Renal cortical epithelial cell (primary cell): ENCODE results near the gene PTX4. TPM values are rescaled to one million over a fixed set of nuclear protein-coding genes. Genes with fewer than 3 reads are reported as not detected.

ENCODE experiments used
- DNase-seq: peaks from one replicate; pipeline ENCODE4 v3.0.0-alpha.2; 2011; ENCODE audit warnings: low read depth
- total RNA-seq: library from RNA; depleted of rRNA; stranded (reverse); fragments of >200 nt; gene quantifications from 2 replicates; pipeline ENCODE4 v1.2.3, GENCODE V29; 2014

PTX4 gene, protein sequence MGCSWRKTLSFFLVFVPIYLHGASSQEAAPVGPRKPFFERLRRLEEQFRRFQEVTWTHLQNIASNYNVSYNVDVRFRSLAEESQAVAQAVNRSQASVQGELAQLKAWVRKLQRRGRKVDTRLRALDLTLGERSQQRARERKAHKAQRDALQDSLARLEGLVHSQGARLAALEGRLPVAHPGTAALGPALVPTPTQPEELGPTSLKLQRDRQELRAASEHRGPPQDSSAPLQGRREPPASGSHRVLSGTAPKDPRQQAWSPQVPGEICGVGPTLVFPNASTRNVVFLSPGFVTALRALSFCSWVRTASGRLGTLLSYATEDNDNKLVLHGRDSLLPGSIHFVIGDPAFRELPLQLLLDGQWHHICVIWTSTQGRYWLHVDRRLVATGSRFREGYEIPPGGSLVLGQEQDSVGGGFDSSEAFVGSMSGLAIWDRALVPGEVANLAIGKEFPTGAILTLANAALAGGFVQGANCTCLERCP
- total RNA-seq: not detected in 2 replicates

- DNase-seq: no peak
These were observed at the start of gene PTX4 for GRCh38 chr16:1488619-1489018. Gene PTX4, minus strand, starts transcription at chr16:1488944. Its CDS starts 35 bp downstream, at chr16:1488909.

GRCh38 chr16:1537763-1538289, 49.1 kb upstream of the PTX4 start:
- DNase-seq: no peak

DNA sequence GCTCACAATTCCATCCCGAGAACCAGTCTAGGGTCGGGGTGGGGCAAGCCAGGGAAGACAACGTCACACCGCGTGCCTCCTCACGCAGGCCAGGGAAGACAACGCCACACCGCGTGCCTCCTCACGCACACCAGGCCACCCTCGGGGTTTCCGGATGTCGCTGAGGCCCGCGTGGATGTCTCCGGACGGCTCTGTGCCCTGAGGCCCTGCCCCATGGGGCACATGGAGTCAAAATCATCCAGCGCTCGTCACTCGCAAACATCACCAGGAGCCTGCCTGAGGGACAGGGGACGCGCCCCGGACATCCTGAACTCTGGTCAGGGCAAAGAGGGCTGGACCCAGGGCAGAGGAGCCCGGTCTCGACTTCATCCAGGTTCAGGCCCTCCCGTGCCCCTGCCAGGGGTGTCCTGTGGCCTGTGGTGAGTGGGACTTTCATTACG, 48.4 kb upstream of the PTX4 start:
- DNase-seq: no peak

DNA sequence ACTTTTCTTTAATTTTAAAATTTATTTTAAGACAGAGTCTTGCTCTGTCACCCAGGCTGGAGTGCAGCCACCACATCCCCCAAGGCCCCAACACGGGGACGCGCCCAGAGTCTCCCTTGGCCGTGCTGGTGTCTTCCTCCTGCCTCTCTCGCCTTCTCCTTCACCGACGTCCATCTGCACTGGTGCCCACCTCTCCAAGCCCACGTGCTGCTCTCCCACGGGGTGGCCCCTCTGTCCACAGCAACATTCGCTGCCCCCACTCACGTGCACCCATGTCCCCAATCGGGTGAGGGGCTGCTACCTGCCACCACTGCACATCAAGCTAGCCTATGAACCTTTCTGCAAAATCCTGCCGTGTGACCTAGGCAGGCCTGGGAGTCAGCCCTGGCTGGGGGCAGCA, 47.9 kb upstream of the PTX4 start:
- DNase-seq: no peak

- DNase-seq: no peak
These were observed 46.9 kb upstream of the PTX4 start for GRCh38 chr16:1535391-1536291.

GRCh38 chr16:1534021-1535020, 45.6 kb upstream of the PTX4 start:
- no peak for DNase-seq

DNA sequence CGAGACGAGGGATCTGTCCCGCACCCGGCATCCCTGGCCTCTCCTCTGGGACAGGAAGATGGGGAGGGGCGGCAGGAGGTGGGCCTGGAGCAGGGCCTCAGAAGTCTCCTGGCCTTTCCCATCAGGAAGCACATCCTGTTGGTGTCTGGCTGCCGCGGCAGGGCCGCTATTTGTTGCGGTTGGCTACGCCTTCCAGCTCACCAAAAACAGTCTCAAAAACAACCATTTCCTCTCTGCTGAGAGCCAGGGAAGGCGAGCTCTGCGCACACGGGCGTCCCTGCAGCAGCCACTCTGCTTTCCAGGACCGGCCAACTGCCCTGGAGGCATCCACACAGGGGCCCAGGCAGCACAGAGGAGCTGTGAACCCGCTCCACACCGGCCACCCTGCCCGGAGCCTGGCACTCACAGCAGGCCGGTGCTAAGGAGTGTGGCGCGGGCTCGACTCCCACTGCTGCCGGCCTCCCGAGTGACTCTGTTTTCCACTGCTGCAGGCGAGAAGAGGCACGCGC, 44.8 kb upstream of the PTX4 start, which contains the start of gene TMEM204:
Gene TMEM204 (plus strand): TSS at position 224 of the 509 bp plus-strand sequence. CDS start 610 bp downstream, outside the sequence.
- no peak for DNase-seq

DNA sequence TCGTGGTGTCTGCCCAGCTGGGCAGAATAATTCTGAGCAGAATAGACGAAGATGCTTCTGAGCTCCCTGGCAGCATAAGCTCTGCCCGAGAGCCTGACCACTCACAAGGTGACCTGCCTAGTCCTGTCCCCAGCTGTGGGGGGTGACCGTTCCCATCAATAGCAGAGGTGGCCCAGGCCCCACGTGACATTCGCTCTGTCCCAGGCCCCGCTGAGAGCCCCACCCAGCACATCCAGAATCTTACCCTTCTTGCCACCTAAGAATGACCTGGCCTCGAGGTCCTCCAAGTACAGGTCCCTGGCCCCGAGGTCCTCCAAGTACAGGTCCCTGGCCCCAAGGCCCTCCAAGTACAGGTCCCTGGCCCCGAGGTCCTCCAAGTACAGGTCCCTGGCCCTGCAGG, 44.0 kb upstream of the PTX4 start:
- DNase-seq: no peak

DNA sequence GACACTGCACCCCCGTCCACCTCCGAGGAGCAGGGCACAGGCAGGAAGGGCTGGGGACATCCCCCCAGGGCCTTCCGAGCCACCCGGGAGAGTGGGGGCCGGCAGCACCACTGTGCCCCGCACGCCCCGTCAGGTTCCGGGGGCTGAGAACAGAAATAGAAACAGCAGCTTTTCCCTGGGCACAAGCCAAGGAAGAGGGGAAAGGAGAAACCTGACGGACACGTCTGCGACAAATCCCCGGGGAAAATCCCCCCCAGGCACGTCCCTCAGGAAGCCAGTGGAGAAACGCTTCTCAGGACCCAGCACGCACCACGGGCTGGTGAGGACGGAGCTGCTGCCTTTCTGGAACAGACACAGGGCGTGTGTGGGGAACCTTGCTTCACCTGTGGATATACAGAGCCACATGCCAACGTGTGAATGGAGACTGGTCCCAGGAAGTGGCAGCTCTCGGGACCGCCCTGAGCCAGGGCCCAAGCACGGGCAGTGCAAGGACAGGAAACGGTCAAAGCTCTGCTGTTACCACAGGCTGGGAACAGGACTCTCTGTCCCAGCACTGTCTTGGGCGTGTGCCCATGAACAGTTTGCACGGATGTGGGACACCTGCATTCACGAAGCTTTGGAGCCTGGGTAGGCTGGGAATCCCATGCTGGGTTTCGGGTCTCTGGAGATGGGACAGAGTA, 43.5 kb upstream of the PTX4 start:
- no peak for DNase-seq

DNA sequence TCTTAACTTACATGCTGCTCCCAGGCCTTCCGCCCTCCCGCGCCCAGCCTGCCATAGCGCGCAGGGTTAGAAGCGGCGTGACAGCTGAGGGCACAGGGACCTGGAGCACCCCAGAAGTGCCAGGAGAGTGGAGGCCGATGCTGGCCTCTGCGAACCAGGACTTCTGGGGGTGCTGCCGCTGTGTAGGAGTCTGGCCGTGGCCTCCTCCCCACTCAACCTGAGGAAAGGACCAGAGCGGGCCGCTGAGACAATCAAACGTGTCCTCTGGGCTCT, 42.8 kb upstream of the PTX4 start:
- DNase-seq: no peak

DNA sequence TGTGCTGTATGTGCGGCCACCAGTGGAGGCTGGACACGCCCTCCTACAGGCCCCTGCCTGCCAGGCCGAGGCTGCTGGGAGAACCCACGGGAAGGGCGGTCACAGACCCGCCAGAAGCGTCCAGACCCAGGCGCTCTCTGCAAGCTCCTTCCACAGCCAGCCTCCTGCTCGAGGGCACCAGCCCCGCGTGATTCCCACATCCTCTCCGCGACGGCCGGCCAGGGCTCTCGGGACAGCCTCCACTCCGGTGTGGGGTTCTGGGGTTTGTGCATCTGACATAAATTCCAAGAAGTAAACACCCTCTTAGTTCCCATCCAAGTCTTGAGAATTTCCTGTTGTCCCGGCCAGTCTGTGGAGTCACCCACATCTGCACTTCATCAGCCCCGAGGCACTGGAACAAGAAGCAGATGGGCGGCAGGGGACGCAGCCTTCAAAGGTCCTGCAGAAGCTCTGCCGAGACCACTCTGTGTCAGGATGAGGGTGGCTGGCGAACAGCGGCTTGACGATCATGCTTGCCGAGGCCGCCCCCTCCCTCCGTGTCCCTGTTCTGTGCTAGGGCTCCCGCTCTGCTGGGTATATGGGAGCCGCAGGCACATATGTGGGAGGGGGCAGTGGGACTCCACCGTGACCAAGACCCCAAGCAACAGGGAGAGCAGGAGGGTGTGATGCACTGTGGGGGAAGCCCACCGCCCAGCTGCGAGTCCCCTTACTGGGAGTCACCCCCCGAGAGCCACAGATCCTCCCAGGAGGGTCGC, 42.3 kb upstream of the PTX4 start:
- DNase-seq: no peak

DNA sequence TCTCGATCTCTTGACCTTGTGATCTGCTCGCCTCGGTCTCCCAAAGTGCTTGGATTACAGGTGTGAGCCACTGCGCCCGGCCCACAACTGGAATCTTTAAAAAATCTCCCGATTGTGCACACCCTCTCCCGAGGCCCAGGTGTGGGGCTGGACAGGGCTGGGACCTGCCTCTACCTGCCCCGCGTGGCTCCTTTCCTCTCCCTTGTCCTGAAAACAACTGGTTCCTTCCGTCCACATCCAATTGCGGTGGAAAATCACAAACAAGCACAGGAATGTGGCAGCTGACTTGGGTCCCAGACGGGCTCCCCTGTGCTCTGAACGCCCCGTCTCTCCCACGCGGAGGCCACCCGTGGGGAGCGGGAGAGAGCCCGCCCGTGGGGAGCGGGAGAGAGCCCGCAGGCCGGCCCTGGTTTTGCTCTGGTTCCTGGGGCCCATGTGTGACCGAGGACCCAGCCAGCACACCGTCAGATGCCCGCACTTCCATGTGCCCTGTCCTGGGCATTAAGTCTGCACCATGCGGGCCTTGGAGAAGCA, 41.7 kb upstream of the PTX4 start:
- no peak for DNase-seq

- DNase-seq: no peak
These were observed 40.3 kb upstream of the PTX4 start for GRCh38 chr16:1528921-1529537.

DNA sequence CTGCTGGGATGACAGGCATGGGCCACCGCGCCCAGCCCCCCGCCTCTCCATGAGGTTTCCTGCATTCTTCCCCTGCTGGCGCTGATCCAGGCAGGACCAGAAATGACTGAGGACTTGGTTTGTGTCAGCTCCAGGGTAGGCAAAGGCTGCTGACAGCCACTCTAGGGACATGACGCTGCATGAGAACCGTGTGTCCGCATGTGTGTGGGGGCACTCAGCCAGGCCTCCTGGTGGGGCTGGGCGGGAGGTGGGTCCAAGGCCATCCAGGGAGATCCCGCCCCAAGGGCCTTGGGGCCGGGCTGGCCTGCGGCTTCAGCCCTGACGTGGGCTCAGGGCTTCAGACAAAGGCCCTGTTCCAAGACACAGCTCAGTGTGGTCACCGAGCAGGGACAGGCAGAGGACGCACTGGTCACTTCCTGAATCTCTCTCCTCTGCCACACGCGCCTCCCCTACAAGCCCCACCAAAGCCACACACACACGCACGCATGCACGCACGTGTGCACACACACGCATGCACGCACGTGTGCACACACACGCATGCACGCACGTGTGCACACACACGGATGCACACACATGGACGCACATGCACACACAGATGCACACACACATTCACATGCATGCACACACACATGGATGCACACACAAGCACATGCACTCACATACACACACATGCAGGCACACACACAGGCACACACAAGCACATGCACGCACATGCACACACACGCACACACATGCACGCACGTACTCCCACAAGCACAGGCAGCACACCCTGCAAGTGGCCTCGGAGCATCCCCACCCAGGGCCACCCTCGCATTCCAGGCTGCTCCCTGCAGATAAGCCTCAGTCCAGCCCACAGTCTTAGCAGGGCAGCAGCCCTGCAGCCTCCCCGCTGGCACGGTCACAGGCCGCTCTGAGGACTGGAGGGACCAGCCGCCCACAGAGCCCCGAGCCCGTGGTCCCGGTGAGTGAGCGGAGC, 39.4 kb upstream of the PTX4 start:
- no peak for DNase-seq

DNA sequence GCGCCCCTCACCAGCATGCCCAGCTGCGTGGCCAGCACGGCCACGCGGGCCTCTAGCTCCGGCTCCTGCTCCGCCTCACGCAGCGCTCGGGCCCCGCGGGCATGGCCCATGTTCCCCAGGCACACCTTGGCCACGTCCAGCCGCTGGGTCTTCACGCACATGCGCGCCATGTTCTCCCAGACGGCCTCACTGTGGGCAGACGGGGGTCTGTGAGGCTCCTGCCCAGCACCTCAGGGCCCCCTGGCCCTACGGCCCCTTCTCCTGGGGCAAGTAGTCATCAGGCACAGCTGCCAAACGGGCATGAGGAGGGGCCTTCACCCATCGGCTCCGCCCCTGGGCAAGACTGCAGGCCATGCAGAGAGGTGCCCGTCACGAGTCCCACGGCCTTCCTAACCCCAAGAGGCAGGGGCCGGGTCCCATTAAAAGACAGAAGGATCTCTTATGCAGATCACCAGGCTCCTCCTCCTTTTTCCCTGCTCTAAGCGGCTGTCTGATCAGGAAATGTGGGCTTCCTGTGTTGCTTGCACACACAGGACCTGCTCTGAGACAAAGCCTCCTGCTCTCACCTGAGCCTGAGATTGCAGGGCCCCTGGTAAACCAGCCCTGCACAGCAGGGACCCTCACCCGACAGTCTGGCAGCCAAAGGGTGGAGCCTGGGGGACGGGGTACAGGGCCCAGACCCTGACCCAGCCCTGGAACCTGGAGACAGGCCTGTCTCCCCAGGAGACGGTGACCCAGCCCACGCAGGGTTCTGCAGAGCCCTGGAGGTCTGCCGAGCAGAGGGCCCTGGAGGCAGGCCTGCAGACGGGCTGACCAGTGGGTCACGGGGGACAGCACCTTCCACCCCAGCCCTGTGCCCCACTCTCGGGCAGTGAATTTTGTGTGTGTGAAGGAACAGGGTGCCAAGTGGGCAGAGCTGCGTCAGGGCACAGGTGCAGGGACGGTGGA, 38.1 kb upstream of the PTX4 start:
- DNase-seq: no peak

DNA sequence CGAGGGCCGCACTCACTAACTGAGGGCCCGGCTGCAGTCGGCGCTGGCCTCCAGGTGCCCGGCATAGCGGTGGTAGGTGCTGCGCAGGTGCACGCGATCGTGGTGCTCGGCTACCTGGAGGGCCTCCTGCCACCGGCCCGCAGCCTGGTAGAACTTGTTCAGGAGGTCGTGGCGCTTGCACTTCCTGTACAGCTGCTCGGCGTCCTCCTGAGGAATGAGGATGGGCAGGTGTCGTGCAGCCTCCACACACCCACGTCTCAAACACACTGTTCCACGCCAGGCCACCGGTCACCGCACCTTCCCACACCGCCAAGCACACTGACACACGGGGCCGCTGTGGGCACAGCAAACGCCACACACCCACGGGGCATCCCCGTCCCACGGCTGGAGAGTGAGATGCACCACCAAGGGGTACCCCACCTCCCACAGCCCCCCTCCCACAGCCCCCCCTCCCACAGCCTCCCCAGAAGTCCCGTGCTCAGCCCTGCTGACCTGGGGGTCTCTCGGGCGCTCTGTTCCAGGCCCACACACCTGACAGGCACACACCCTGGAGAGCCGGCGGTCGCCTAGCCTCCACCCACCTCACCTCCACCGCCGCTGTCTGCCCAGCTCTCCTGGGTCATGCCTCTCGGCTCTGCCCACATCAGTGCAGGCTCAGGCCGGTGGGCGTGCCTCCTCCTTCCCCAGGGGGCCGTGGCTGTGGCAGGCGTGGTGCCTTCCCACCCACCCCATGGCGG, 37.3 kb upstream of the PTX4 start:
- no peak for DNase-seq
